HG02981 (cell line): ENCODE measurements around the gene NDST4.

Experiments used
- ATAC-seq: cut with Tn5 transposase; IDR thresholded peaks from one replicate; pipeline ENCODE4 v1.9.1; 2021; ENCODE audit warnings: mild to moderate bottlenecking, moderate library complexity; ENCODE audit not compliant: unreplicated experiment

Gene NDST4

GRCh38 chr4:114921191-114921590 lies 192.2 kb downstream of the NDST4 start:
- ATAC-seq: no peak

- no peak for ATAC-seq
Measured at GRCh38 chr4:114911111-114911510, 202.3 kb downstream of the NDST4 start.

GRCh38 chr4:114907568-114907967 lies 205.9 kb downstream of the NDST4 start:
- ATAC-seq: no peak

GRCh38 chr4:114905017-114905416 lies 208.4 kb downstream of the NDST4 start:
- no peak for ATAC-seq

GRCh38 chr4:114900934-114901333 lies 212.5 kb downstream of the NDST4 start:
- ATAC-seq: no peak

- ATAC-seq: no peak
Measured at GRCh38 chr4:114890773-114891172, 222.6 kb downstream of the NDST4 start.

GRCh38 chr4:114886761-114887160 lies 226.7 kb downstream of the NDST4 start:
- no peak for ATAC-seq

- no peak for ATAC-seq
Measured at GRCh38 chr4:114883641-114884040, 229.8 kb downstream of the NDST4 start.

GRCh38 chr4:114879916-114880669 lies 233.3 kb downstream of the NDST4 start:
- ATAC-seq: no peak

- ATAC-seq: no peak
Measured at GRCh38 chr4:114875630-114876029, 237.8 kb downstream of the NDST4 start.

GRCh38 chr4:114874321-114874720 lies 239.1 kb downstream of the NDST4 start:
- no peak for ATAC-seq

GRCh38 chr4:114870987-114871386 lies 242.4 kb downstream of the NDST4 start:
- ATAC-seq: no peak

- ATAC-seq: no peak
Measured at GRCh38 chr4:114866901-114867670, 246.3 kb downstream of the NDST4 start.

GRCh38 chr4:114864060-114864459 lies 249.4 kb downstream of the NDST4 start:
- ATAC-seq: no peak

GRCh38 chr4:114860786-114861185 lies 252.6 kb downstream of the NDST4 start:
- no peak for ATAC-seq

- ATAC-seq: no peak
Measured at GRCh38 chr4:114857831-114858230, 255.6 kb downstream of the NDST4 start.

- ATAC-seq: no peak
Measured at GRCh38 chr4:114839986-114840385, 273.4 kb downstream of the NDST4 start.

- ATAC-seq: no peak
Measured at GRCh38 chr4:114830628-114831027, 282.8 kb downstream of the NDST4 start.

- no peak for ATAC-seq
Measured at GRCh38 chr4:114827651-114828050, 285.8 kb downstream of the NDST4 start.

GRCh38 chr4:114815760-114816159 lies 297.7 kb downstream of the NDST4 start:
- no peak for ATAC-seq

- no peak for ATAC-seq
Measured at GRCh38 chr4:114813961-114814360, 299.5 kb downstream of the NDST4 start.

- no peak for ATAC-seq
Measured at GRCh38 chr4:114811564-114812301, 301.7 kb downstream of the NDST4 start.
